Measurements from ENCODE around the gene MRPL18. TPM values are rescaled to one million over a fixed set of nuclear protein-coding genes. Genes with fewer than 3 reads are reported as not detected.

The MRPL18 gene
- total RNA-seq, 6 experiments from 2014 or later: 74.1 to 93.6 (median 81.4) TPM

DNA sequence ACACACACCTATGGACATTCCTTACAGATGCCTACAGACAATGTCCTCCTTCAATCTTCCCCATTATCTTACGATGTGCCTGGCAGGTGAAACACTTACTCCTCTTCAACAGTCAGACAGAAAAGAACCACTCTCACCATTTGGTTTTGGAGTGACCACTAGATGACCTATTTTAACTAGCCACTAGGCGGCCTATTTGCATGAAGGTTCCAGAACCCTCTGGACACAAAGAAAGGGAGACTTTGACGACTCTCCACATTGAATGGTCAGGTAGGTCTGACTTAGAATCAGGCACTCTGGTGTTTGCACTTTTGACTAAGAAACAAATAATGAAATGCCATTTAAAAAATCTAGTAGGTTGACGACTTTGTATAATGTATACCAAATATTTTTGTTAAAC, 51.8 kb downstream of the MRPL18 start:
- TF ChIP-seq, protein P1, sequence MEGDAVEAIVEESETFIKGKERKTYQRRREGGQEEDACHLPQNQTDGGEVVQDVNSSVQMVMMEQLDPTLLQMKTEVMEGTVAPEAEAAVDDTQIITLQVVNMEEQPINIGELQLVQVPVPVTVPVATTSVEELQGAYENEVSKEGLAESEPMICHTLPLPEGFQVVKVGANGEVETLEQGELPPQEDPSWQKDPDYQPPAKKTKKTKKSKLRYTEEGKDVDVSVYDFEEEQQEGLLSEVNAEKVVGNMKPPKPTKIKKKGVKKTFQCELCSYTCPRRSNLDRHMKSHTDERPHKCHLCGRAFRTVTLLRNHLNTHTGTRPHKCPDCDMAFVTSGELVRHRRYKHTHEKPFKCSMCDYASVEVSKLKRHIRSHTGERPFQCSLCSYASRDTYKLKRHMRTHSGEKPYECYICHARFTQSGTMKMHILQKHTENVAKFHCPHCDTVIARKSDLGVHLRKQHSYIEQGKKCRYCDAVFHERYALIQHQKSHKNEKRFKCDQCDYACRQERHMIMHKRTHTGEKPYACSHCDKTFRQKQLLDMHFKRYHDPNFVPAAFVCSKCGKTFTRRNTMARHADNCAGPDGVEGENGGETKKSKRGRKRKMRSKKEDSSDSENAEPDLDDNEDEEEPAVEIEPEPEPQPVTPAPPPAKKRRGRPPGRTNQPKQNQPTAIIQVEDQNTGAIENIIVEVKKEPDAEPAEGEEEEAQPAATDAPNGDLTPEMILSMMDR (IDR thresholded peaks at IDR 0.05): peak; percentile 74
- peak; percentile 23 for DNase-seq
- no peaks in the 10 kb centered on the region for H3K36me3 Mint-ChIP-seq (ENCODE audit: low read depth)
- H3K9me3 Mint-ChIP-seq: no peaks in the 10 kb centered on the region
- no peak overlapping the region for H3K4me3 Mint-ChIP-seq
- no peak overlapping the region for H3K27ac Mint-ChIP-seq
- peaks cover 4% of the 10 kb centered on the region for H3K27me3 Mint-ChIP-seq (ENCODE audit: insufficient read depth)
- peaks cover 18% of the 10 kb centered on the region for H3K4me1 Mint-ChIP-seq (ENCODE audit: low read depth)

DNA sequence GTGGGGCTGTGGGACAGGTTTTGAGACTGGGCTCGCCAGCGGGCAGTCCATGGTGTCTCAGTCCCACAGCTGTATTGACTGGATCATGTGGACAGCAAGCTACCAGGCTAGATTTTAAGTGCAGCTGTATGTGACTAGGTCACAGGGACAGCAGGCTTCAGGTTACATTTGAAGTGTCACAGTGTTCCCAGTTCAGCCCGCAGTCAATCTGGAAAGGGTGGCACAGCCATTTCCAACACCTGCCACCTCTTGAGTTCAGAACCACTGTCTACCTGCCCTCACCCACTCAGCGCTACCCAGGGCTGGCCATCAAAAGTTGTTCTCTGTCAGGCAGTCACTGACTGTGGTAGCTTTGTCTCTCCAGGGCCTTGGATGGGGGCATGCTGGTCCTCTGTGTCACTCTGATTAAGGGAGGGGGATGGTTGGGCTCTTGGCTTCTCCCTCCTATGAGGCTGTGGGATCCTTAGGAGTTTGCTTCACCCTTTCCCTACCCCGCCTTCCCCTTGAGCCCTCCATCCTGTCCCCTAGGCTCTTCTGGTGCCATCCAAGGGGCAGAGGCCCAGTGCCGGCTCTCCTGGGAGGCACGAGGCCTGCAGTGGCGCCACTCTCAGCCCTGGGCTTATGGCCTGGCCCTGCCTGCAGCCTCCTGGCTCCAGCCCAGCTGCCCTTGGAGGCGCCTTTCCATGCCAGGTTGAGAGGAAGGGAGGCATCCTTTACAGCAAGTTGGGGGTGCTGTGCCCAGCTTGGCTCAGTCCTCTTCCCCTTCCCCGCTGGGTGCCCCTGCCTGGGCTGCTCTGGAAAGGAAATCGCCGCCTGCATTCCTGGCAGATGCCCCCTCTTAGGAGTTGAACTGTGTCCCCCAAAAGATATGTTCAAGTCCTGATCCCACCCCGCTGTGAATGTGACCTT, 54.7 kb downstream of the MRPL18 start:
- TF ChIP-seq, protein P1 (IDR thresholded peaks at IDR 0.05): no peak
- H3K27ac Mint-ChIP-seq: no peak overlapping the region
- no peaks in the 10 kb centered on the region for H3K4me1 Mint-ChIP-seq (ENCODE audit: low read depth)
- peaks cover 6% of the 10 kb centered on the region for H3K36me3 Mint-ChIP-seq (ENCODE audit: low read depth)
- no peak overlapping the region for H3K4me3 Mint-ChIP-seq
- H3K9me3 Mint-ChIP-seq: peaks cover 15% of the 10 kb centered on the region
- no peak for DNase-seq
- H3K27me3 Mint-ChIP-seq (ENCODE audit: insufficient read depth): no peaks in the 10 kb centered on the region; the same call in none of the 2 replicates

Other genes with a start within 250 kb of the MRPL18 start
- 10 to 100 TPM; 73.2 to 87.6 (median 75.3) TPM for gene SOD2, start 97.2 kb upstream of the MRPL18 start, total RNA-seq (2021; fragmentation: NEBNext Ultra II Directional; extraction: Animal tissue kit (Norgen Biotek cat#: 25700))
- gene WTAP, start 63.0 kb upstream of the MRPL18 start, total RNA-seq (2021; fragmentation: NEBNext Ultra II Directional; extraction: Animal tissue kit (Norgen Biotek cat#: 25700)): 10 to 100 TPM; 64.0 to 73.5 (median 68.7) TPM
- 10 to 100 TPM; 25.6 to 39.9 (median 38.7) TPM for gene ACAT2, start 28.4 kb upstream of the MRPL18 start, total RNA-seq (2021; fragmentation: NEBNext Ultra II Directional; extraction: Animal tissue kit (Norgen Biotek cat#: 25700))
- 100 to 1,000 TPM; 212 to 270 (median 225) TPM for gene TCP1, start 865 bp upstream of the MRPL18 start, total RNA-seq (2021; fragmentation: NEBNext Ultra II Directional; extraction: Animal tissue kit (Norgen Biotek cat#: 25700))
- gene PNLDC1, start 9.8 kb downstream of the MRPL18 start, total RNA-seq (2021; fragmentation: NEBNext Ultra II Directional; extraction: Animal tissue kit (Norgen Biotek cat#: 25700)): not detected
- not detected for gene MAS1, start 100.5 kb downstream of the MRPL18 start, total RNA-seq (2021; fragmentation: NEBNext Ultra II Directional; extraction: Animal tissue kit (Norgen Biotek cat#: 25700))
- 100 to 1,000 TPM in 2 of 6 experiments, 10 to 100 TPM in 4; 77.3 to 119 (median 88.1) TPM for gene IGF2R, start 178.6 kb downstream of the MRPL18 start, total RNA-seq (2021; fragmentation: NEBNext Ultra II Directional; extraction: Animal tissue kit (Norgen Biotek cat#: 25700))